ENCODE data around the gene JAK1. TPM values are rescaled to one million over a fixed set of nuclear protein-coding genes. Genes with fewer than 3 reads are reported as not detected.
A peak's percentile ranks its signal among the peaks of the same experiment; 100 is the strongest.

Gene JAK1
- total RNA-seq, 1 donor from 2014 or later = 156 TPM

DNA sequence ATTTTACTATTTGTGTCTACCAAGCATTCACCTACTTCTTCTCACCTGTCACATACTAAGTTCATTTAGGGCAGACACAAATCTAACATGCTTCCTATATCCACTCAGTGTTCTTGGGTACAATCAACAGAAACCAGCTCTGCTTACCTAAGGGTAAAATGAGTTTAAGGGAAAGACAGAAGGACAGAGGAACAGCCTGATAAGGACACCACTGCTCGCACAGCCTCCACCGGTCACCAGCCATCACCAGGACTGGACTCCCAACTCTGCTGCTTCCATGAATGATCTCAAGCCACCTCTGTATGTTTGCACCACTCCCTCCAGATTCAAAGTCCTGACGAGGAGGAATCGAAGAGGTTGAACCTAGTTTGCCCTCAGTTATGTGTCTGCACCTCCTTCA, 72.4 kb downstream of the JAK1 start:
- Histone ChIP-seq H3K9me3 (no peaks in the 10 kb centered on the region), H3K27me3 (ENCODE audit: low read depth) (no peaks in the 10 kb centered on the region), H3K27ac (no peak overlapping the region), H3K36me3 (no peaks in the 10 kb centered on the region), H3K4me3 (no peak overlapping the region), H3K4me1 (peaks cover 89% of the 10 kb centered on the region)
- intact Hi-C loops (cut with DNase I) = no loop called here
- ATAC-seq = no peak
- no peak for DNase-seq
- TF ChIP-seq, protein P1, sequence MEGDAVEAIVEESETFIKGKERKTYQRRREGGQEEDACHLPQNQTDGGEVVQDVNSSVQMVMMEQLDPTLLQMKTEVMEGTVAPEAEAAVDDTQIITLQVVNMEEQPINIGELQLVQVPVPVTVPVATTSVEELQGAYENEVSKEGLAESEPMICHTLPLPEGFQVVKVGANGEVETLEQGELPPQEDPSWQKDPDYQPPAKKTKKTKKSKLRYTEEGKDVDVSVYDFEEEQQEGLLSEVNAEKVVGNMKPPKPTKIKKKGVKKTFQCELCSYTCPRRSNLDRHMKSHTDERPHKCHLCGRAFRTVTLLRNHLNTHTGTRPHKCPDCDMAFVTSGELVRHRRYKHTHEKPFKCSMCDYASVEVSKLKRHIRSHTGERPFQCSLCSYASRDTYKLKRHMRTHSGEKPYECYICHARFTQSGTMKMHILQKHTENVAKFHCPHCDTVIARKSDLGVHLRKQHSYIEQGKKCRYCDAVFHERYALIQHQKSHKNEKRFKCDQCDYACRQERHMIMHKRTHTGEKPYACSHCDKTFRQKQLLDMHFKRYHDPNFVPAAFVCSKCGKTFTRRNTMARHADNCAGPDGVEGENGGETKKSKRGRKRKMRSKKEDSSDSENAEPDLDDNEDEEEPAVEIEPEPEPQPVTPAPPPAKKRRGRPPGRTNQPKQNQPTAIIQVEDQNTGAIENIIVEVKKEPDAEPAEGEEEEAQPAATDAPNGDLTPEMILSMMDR (IDR thresholded peaks at IDR 0.05) = no peak

GRCh38 chr1:64892576-64893573, 73.5 kb downstream of the JAK1 start:
- no peaks in the 10 kb centered on the region for H3K27me3 ChIP-seq (ENCODE audit: low read depth)
- peak overlapping the region; percentile 8 for H3K27ac ChIP-seq
- H3K4me3 ChIP-seq = no peak overlapping the region
- no peak for DNase-seq
- no peaks in the 10 kb centered on the region for H3K36me3 ChIP-seq
- H3K9me3 ChIP-seq = no peaks in the 10 kb centered on the region
- intact Hi-C loops (cut with DNase I) = no loop called here
- TF ChIP-seq, protein P1 (IDR thresholded peaks at IDR 0.05) = no peak
- H3K4me1 ChIP-seq = peaks cover 85% of the 10 kb centered on the region
- ATAC-seq = peak; percentile 13 to 19

- H3K9me3 ChIP-seq = no peaks in the 10 kb centered on the region
- ATAC-seq = peak; percentile 38 to 48
- intact Hi-C loops (cut with DNase I) = no loop called here
- TF ChIP-seq, protein P1 (IDR thresholded peaks at IDR 0.05) = no peak
- no peak for DNase-seq
- no peaks in the 10 kb centered on the region for H3K27me3 ChIP-seq (ENCODE audit: low read depth)
- no peaks in the 10 kb centered on the region for H3K36me3 ChIP-seq
- peaks cover 74% of the 10 kb centered on the region for H3K4me1 ChIP-seq
- H3K4me3 ChIP-seq = no peak overlapping the region
- H3K27ac ChIP-seq = no peak overlapping the region
Measured at GRCh38 chr1:64891448-64891825, 74.9 kb downstream of the JAK1 start.

GRCh38 chr1:64890699-64891447, 75.5 kb downstream of the JAK1 start:
- Histone ChIP-seq H3K27ac (no peak overlapping the region), H3K36me3 (no peaks in the 10 kb centered on the region), H3K27me3 (ENCODE audit: low read depth) (no peaks in the 10 kb centered on the region), H3K4me3 (no peak overlapping the region), H3K4me1 (peaks cover 68% of the 10 kb centered on the region), H3K9me3 (no peaks in the 10 kb centered on the region)
- no peak for DNase-seq
- peak; percentile 9 to 73 for ATAC-seq
- TF ChIP-seq, protein P1 (IDR thresholded peaks at IDR 0.05) = no peak
- intact Hi-C loops (cut with DNase I) = no loop called here

- no peaks in the 10 kb centered on the region for H3K27me3 ChIP-seq (ENCODE audit: low read depth)
Measured at GRCh38 chr1:64887689-64888217, 78.6 kb downstream of the JAK1 start.

More at GRCh38 chr1:64887689-64888217, 78.6 kb downstream of the JAK1 start:
- ATAC-seq = no peak
- Histone ChIP-seq H3K36me3 (peaks cover 10% of the 10 kb centered on the region), H3K27ac (no peak overlapping the region), H3K4me1 (peaks cover 44% of the 10 kb centered on the region), H3K9me3 (no peaks in the 10 kb centered on the region), H3K4me3 (no peak overlapping the region)
- TF ChIP-seq, protein P1 (IDR thresholded peaks at IDR 0.05) = no peak
- intact Hi-C loops (cut with DNase I) = no loop called here
- no peak for DNase-seq
